ENCODE data around the gene TRIM17. TPM values are rescaled to one million over a fixed set of nuclear protein-coding genes. Genes with fewer than 3 reads are reported as not detected.

The TRIM17 gene
- total and polyA plus RNA-seq, 2 experiments from 2014 or later = 0.86 to 1.1 TPM

GRCh38 chr1:228368801-228369607 is 47.7 kb downstream of the TRIM17 start (continued):
- TF ChIP-seq, protein P1, sequence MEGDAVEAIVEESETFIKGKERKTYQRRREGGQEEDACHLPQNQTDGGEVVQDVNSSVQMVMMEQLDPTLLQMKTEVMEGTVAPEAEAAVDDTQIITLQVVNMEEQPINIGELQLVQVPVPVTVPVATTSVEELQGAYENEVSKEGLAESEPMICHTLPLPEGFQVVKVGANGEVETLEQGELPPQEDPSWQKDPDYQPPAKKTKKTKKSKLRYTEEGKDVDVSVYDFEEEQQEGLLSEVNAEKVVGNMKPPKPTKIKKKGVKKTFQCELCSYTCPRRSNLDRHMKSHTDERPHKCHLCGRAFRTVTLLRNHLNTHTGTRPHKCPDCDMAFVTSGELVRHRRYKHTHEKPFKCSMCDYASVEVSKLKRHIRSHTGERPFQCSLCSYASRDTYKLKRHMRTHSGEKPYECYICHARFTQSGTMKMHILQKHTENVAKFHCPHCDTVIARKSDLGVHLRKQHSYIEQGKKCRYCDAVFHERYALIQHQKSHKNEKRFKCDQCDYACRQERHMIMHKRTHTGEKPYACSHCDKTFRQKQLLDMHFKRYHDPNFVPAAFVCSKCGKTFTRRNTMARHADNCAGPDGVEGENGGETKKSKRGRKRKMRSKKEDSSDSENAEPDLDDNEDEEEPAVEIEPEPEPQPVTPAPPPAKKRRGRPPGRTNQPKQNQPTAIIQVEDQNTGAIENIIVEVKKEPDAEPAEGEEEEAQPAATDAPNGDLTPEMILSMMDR (conservative IDR thresholded peaks at IDR 0.05; ENCODE audit: low read depth in 2 of 2) = no peak
- no peak for TF ChIP-seq NANOG (IDR thresholded peaks at IDR 0.05; ENCODE audit: borderline replicate concordance)

DNA sequence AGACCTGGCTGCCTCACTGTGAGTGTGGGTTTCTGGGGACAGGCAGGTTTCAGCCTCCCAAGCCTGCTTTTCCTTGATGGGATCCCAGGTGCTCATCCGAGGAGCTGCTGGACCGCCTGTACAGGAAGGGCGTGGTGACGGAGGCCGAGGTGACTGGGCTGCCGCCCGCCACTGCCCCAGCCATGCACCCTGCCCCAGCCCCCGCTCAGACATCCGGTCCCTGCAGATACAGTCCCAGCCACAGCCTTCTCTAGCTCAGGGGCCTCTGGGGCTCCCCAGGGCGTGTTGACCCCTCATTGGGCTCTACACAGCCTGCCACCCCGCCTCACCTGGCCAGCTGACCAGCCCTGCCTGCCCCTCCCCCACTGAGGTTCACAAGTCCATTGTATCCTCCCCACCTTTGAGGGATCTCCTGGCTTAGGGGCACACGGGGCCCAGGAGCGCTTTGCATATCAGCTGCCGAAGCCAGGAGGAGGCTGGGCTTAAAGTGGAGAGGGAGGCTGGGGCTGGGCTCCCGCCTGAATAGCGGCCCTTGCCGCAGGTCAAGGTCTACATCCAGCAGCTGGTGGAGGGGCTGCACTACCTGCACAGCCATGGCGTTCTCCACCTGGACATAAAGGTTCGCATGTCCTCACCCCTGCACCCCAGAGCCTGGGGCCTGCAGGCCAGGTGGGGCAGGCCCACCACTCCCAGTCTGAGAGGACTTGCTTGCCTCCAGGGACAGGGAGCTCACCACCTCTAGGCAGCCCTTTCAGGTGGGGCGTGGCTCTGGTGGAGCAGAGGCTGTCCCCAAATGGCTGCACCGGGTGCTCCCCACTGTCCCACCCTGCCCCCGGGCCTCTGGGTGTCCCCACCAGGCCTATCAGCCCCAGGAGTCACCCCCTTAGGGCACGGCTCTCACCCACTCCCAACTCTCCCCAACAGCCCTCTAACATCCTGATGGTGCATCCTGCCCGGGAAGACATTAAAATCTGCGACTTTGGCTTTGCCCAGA is 48.6 kb downstream of the TRIM17 start:
- Histone ChIP-seq H2AFZ (no peak overlapping the region), H3K4me3 (no peak overlapping the region), H3K4me1 (ENCODE audit: insufficient read depth) (no peaks in the 10 kb centered on the region), H3K9me2 (ENCODE audit: insufficient read depth) (no peaks in the 10 kb centered on the region), H3F3A (replicated peaks; ENCODE audit: low read depth) (no peaks in the 10 kb centered on the region), H3K79me2 (replicated peaks; ENCODE audit: insufficient read depth) (no peaks in the 10 kb centered on the region), H3K36me3 (ENCODE audit: insufficient read depth) (no peaks in the 10 kb centered on the region), H3K27ac (ENCODE audit: low read depth) (no peak overlapping the region), H3K27me3 (ENCODE audit: insufficient read depth) (no peaks in the 10 kb centered on the region), H4K20me1 (replicated peaks; ENCODE audit: insufficient read depth) (no peaks in the 10 kb centered on the region), H3K4me2 (no peak overlapping the region)
- Mint-ChIP-seq H3K4me1 (peaks cover 5% of the 10 kb centered on the region; the same call in 1 of the 3 replicates), H3K4me3 (no peak overlapping the region), H3K27ac (no peak overlapping the region), H3K36me3 (ENCODE audit: low read depth) (no peaks in the 10 kb centered on the region), H3K9me3 (no peaks in the 10 kb centered on the region), H3K27me3 (ENCODE audit: insufficient read depth, low read depth, poor library complexity) (peaks cover 4% of the 10 kb centered on the region)
- DNase-seq (ENCODE audit: low spot score) (peak; percentile 62), ATAC-seq (peak; percentile 62)
- no peak for TF ChIP-seq ZNF462 (CRISPR knock-in tag; IDR thresholded peaks at IDR 0.05)
